AG09309 (cell line): ENCODE measurements around the gene ZNF341.

ENCODE experiments used
- DNase-seq: peaks from one replicate; pipeline ENCODE4 v3.0.0-alpha.2; 2010; ENCODE audit warnings: low read depth
- H3K4me3 ChIP-seq: 2 replicates; pipeline ENCODE4 v1.5.1; 2011; ENCODE audit warnings: mild to moderate bottlenecking, low read depth, low read length, moderate library complexity; ENCODE audit not compliant: control insufficient read depth
- CTCF ChIP-seq: IDR thresholded peaks from 2 replicates; pipeline ENCODE4 v1.5.1; 2011; ENCODE audit warnings: mild to moderate bottlenecking, low read depth, low read length, inconsistent platforms; ENCODE audit not compliant: insufficient read depth, control insufficient read depth; ENCODE audit errors: missing control alignments

The ZNF341 gene

DNA sequence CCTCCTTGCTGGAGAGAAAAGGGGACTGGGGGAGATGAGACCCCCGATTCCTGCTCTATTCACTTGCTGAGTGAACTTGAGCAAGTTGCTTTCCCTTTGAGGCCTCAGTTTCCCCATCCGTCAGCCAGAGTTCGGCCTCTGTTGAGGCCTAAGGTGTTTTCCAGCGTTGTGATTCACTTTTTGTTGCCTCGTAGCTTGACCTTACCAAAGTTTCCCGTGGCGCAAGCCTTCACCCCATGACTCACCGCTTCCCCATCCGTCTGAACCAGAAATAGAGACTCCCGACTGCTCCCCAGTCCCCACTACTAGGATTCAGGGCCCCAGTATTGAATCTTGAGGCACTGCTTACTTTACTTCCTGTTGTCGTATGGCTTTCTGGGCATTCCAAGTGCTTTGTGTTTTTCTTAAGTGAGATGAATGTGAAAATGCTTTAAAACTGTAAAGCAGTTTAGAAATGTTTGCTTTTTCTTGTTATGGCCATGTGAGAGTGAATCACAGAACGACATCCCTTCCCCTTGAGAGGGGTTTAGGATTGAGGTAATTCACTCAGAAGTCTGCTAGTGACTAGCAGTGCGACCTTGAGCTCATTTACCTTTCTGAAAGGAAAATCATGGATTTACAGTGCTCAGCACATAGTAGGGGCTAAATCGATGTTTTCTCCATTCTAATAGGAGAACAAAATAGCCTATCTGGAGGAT, 80.5 kb downstream of the ZNF341 start:
- TF ChIP-seq CTCF, result no peak
- peak; percentile 48 for DNase-seq
- peak overlapping the region; percentile 93 for H3K4me3 ChIP-seq

DNA sequence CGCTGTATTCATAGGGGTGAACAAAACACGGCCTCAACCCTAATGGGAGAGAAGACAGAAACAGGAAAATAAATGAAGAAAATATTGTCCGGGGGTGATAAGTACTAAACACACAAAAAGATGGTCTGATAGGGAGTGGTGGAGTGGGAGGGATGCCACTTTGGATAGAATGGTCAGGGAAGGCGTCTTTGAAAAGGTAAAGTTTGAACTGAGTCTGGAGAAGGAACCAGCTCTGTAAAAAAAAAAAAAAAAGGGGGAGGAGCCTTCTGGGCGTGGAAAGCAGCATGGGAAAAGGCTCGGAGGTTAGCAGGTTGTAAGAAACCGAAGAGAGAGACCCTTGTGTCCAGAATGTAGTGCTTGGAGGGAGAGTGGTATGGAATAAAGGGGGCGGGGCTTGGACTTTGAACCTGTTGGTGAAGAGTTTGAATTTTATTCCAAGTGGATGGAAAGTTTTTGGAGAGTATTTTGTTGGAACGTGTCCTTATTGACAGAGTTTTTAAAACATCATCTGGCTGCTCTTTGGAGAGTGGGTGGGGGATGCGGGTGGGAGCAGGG, 81.2 kb downstream of the ZNF341 start:
- no peak for DNase-seq
- TF ChIP-seq CTCF, result no peak
- peak overlapping the region; percentile 93 for H3K4me3 ChIP-seq

DNA sequence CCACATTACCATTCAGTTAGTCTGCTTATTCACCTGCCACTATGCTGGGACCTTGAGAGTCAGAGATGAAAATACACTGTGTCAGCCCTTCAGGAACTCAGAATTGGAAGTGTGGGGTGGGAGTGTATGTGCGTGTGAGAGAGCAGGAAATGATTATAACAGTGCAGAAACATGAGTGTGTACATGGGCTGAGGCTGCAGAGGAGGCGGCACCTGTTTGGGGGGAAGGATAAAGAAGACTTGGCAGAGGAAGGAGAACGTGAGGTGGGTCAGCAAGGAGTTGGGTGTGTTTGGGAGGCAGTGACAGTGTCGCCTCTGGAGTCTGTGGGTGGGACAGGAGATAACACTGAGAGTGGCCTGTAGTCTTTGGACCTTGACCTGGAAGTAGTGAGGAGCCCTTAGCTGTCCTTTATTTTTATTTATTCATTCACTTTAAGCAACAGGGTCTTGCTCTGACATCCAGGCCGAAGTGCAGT, 82.5 kb downstream of the ZNF341 start:
- no peak overlapping the region for H3K4me3 ChIP-seq
- TF ChIP-seq CTCF, result no peak
- DNase-seq, result no peak

DNA sequence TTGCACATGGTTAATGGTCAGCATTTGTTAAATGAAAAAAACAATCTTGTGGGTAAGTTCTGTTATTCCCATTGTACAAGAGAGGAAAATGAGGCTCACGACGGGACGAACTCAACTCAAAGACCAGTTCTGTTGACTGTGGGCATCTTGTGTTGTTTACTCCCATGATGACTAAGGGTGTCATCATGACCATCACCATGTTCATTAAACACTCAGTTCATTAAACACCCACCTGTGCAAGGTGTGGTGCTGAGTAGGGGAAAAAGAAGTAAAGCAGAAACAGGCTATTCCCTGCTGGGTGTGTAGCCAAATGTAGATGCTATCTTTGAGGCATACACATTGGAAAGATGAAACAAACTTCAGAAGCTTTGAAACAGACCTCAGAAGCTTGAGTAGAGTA, 83.9 kb downstream of the ZNF341 start:
- no peak for DNase-seq
- H3K4me3 ChIP-seq, result no peak overlapping the region
- no peak for TF ChIP-seq CTCF

- no peak overlapping the region for H3K4me3 ChIP-seq
- no peak for TF ChIP-seq CTCF
- DNase-seq, result no peak
Observed at GRCh38 chr20:33816191-33816590, 84.4 kb downstream of the ZNF341 start.

- no peak for DNase-seq
- no peak overlapping the region for H3K4me3 ChIP-seq
- no peak for TF ChIP-seq CTCF
Observed at GRCh38 chr20:33817411-33817810, 85.6 kb downstream of the ZNF341 start.
